T-helper 9 cell (primary cell): Measurements from ENCODE around the gene WDR76.

ENCODE experiments used
- DNase-seq: peaks from one replicate; pipeline ENCODE4 v3.0.0-alpha.2; 2020

The WDR76 gene

DNA sequence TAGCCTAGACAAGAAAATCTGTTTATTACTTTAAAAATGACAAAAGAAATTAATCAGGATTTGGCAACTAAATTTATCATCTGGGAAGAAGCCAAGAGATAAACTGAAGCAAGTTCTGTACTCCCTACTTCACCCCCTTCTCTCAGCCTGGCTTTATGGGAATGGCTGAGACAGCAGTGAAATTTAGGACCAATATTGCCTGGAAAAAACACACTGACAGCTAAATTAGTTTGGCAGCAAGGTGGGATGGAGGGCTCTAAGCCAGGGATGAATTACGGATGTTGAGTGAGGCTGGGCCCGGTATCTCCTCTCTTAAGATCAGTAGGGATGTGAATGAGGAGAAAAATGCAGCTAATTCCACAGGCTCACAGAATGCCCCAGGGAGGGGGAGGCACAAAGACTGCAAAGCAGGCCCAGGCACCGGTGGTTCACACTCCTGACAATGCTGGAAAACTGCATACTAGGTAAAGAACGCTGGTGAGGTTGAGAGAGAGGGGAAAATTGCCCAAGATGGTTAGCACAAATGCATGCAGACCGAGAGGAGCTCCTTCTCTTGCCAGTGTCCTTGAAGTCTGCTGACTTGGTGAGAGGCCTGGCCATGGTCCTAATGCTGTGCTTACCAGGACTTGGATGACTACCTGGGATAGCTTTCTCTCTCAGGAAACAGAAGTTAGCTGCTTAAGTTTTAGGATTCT, 89.0 kb downstream of the WDR76 start:
- DNase-seq: no peak

DNA sequence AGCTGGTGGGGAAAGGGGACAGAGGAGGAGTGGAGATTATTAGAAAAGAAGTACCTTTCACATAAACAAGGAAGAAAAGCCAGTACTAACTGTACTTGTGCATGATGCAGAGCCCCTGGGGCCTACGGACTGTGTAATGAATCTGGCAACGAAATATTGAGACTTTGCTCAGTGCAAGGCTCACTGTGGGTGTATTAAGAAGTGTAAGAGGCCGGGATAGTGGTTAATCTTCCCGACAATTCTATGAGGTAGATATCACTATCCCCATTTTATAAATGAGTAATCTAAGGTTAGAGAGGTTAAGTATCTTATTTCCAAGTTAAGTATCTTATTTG, 89.5 kb downstream of the WDR76 start:
- DNase-seq: no peak
